GM18909 (cell line): ENCODE measurements around the gene SPRED2.

Experiments
- ATAC-seq: cut with Tn5 transposase; IDR thresholded peaks from one replicate; pipeline ENCODE4 v1.9.1; 2021; ENCODE audit warnings: mild to moderate bottlenecking; ENCODE audit not compliant: unreplicated experiment, poor library complexity

SPRED2 gene

GRCh38 chr2:65390134-65390533 is 42.3 kb downstream of the SPRED2 start:
- ATAC-seq, result peak; percentile 78

DNA sequence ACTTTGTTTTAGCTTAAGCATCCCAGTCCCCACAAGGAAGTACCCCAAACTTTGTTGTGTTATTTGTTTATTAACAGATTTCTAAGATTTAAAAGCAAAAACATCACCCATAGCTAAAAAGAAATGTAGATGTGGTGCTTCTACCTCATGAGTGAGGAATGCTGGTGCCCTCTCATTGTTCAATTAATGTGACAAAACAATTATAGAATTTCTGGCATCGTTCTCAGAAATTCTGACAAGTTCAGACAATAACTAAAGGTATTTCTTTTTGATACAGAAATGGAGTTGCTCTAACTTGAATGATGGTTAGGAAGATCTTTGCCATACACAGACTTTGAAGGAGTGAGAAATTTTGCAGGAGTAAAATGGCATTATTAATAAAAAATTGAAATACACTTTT is 42.9 kb downstream of the SPRED2 start:
- ATAC-seq, result no peak

DNA sequence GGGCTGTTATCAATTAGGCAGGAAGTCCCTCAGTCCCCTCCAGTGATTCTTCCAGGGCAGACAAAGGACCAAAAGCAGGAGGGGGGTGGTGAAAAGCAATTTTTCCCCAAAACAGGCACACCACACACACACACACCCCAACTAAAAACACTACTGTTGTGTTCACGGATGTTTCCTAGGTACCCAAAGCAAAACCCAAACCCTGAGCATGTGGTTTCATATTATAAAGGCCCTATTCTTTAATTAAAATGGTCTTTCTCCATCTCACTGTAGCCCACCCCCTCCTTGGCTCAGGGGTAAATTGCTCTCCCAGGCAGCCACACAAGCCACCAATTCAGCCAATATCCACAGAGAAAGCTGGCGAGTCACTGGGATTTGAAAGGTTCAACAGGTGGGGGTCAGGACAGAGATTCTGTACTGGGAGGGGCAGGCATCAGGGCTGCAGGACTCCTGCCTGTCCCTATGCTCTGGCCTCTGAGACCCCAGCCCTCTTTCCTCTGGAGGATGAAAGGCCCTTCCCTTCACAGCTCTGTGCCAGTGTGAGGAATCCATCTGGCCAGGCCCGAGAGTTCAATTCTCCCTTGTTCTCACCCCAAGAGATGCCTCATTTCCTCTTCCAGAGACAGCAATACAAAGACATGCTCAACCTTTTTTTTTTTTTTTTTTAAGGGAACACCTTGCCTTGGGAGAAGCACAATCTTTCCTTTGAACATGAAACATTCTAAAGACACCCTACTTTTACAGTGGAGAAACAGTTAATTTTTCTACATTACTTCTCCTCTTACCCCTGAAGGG is 43.6 kb downstream of the SPRED2 start:
- ATAC-seq, result no peak

GRCh38 chr2:65388051-65388531 is 44.3 kb downstream of the SPRED2 start:
- peak; percentile 79 for ATAC-seq

DNA sequence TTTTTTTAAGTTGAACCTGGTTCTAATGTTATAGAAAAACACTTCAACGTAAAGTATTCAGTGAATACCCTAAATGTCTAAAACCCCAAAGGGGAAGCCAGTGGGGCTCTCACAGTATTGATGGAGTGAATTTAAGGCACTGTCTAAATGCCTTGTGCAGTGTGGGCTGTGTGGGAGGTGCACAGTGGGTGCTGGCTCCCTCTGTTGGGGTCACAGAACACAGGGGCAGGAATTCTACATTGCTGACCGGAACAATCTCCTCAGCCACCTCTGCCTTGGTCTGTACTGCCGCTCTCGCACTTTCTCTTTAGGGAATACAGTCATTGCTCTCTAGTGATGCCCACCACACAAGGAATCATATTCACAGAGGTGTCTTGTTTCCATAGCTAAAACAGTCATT is 45.4 kb downstream of the SPRED2 start:
- ATAC-seq, result no peak

- ATAC-seq, result no peak
Observed at GRCh38 chr2:65386344-65386743, 46.1 kb downstream of the SPRED2 start.

DNA sequence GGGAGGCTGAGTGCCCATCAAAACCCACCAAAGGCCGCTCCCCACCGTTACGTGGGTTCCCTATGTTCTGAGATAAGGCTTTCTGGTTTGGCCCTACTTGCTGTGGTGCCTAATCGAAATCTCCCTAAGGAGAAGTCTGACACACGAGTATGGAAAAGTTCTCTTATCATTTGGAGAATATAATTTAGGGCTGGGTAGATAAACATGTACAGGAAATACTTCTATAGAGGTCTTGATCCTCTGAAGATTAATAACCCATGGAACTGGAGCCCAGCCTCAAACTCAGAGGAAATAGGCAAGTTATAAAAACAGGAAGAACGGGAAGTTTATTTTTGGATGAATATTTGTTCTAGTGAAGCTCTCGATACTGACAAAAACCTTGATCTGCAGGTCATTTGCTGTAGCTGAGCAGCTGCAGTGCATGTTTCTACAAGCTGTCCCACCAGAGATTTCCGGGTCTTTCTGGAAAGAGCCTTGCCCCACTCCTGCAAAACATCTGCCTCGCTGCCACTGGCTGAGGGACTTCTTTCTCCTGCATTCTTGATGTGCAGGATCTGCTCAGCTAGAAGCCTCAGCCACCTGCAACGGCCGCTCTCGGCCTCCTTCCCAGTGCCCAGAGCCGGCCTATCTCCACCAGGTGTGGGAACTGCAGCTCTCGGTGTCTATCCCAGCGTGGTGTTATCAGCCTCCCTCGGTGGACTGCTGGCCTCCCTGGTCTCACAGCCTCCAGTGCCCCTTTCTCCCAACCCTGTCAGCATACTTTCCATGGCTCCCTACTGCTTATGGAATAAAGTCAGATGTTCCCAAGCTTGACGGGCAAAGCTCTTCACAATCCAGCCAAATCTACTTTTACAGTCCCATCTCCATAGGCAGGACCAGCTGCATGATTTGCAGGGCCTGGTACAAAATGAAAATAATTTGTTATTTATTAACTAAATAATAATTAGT is 48.6 kb downstream of the SPRED2 start:
- no peak for ATAC-seq

GRCh38 chr2:65382776-65383357 is 49.5 kb downstream of the SPRED2 start:
- peak; percentile 83 for ATAC-seq

GRCh38 chr2:65382323-65382722 is 50.1 kb downstream of the SPRED2 start:
- no peak for ATAC-seq

- no peak for ATAC-seq
Observed at GRCh38 chr2:65381607-65382051, 50.8 kb downstream of the SPRED2 start.

GRCh38 chr2:65380255-65380654 is 52.1 kb downstream of the SPRED2 start:
- no peak for ATAC-seq

DNA sequence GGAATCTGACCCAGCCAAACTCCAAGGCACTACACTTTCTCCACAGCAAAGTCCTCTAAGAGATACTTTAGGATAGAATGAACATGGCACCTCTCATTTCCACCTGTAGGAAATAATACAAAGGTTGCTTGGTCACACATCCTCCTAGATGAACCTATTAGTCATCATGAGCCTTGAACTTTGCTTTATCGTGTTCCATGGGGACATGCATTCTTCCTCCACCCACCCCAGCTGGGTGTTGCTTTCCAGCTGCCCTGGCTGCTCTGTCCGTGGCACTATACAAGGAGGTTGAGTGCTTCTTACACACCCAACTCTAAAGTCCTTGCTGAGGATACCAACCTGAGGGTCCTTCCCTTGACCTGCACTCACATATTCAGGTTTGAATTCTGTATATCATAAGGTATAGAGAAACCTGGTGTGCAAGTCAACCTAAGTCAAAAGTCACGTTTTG is 52.7 kb downstream of the SPRED2 start:
- no peak for ATAC-seq

- no peak for ATAC-seq
Observed at GRCh38 chr2:65379223-65379622, 53.2 kb downstream of the SPRED2 start.

GRCh38 chr2:65378290-65378689 is 54.1 kb downstream of the SPRED2 start:
- ATAC-seq, result no peak

DNA sequence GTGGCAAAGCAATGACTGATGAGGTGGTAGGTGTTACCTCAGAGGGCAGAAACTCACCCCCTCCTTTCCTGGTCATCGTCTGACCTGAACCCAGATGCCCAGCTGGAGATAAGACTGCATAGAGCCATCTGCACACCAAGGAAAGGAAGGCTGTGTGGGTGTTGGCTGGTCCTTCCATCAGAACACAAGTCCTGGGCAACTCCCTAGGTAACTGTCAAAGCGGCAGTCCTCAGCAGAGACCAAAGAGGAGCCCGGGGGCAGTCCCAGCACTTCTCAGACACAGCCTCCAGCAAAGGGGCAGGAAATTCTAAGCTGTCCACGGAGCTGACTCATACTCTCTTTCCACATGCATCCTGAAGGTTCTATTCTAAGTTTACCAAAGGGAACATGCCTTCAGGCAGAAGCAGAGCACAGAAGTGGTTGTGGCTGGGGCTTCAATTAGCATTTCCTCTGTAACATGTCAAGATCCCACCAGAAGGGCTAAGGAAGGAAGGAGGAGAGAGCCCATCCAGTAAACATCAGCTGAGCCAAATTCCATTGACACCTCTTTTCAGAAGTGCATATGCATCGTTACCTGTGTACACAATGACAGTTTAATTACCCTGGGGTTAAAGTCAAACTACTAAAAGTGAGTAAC is 54.7 kb downstream of the SPRED2 start:
- no peak for ATAC-seq

GRCh38 chr2:65375723-65376122 is 56.7 kb downstream of the SPRED2 start:
- ATAC-seq, result no peak

DNA sequence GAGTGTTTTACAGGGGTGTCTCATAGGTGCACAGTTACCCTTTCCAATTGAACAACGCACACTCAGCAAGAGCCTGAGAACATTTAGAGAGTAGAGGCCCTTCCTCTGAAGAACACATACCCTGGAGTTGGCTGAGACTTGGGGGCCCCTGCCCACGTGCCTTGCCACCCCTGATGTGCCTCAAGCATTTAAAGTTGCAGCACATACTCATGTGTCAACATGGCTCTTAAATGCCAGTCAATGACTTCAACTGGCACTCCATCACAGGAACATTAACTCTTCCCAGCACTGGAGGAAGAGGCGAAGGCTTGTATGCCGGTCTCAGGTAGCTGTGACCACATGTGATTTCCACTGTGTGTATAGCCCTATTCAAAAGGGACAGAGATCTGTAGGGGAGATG is 57.4 kb downstream of the SPRED2 start:
- ATAC-seq, result no peak

GRCh38 chr2:65374575-65374974 is 57.8 kb downstream of the SPRED2 start:
- no peak for ATAC-seq

DNA sequence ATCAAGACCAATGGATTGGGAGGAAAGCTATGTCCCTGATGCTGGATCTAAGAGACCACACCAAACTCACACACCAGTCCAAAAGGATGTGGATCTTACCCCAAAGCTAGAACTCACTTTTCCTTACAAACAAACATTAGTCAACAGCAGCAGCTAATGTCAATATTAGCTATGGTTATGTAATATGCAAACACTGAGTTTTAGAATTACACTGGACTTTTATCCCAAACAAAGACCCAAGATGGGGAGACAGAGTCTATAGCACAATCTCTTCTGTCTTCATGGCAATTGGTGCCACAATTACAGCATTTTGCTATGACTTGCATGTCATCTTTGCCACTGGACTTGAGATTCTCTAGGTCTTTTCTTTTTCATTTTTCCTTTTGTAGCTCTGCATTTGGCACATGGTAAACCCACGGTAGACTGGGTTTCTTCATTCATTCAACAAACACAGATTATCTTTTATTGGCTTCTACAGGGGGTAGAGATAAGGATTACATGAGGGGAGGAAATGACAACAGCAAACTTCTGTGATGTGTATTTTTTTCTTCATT is 59.0 kb downstream of the SPRED2 start:
- no peak for ATAC-seq

GRCh38 chr2:65372619-65373018 is 59.8 kb downstream of the SPRED2 start:
- ATAC-seq, result no peak
